K562 (cell line): ENCODE data around the gene PHB1. TPM values are rescaled to one million over a fixed set of nuclear protein-coding genes. Genes with fewer than 3 reads are reported as not detected.

Experiments used
- ATAC-seq: fragments of 200-7000 bp; cut with Tn5 transposase; 3 replicates; pipeline ENCODE4 v1.9.1; 2020; ENCODE audit warnings: moderate library complexity
- BruUV-seq: library from RNA; stranded (reverse); fragments of 400-500 nt; replicated peaks from 2 replicates; lab custom pipeline; 2021; lab: Mats Ljungman, UMichigan
- CTCF ChIA-PET: fragments of 300-600 bp; formaldehyde crosslinking; extraction: SDS; loops from one replicate; lab custom pipeline; 2021; ENCODE audit warnings: low intra/inter-chr PET ratio; lab: Yijun Ruan, JAX
- POLR2A ChIA-PET: fragments of 300-600, 350-650 bp; sonication (Branson Sonifier 250); formaldehyde crosslinking; extraction: SDS; loops from one replicate; lab custom pipeline; 2021; ENCODE audit warnings: antibody characterized with exemption, inconsistent platforms; lab: Yijun Ruan, JAX
- DNase-seq, 4 experiments: peaks; one replicate each; pipeline versions ENCODE4 v3.0.0 to v3.0.0-alpha.2; 2011 to 2018; ENCODE audit warnings: low spot score in 3 of 4, mixed read lengths in 3 of 4; ENCODE audit errors: extremely low read depth in 1 of 4
- FAIRE-seq: peaks from 2 replicates; lab custom pipeline; 2011; peaks lifted over from hg19 to GRCh38; lab: Jason Lieb, UNC
- H2AFZ ChIP-seq: 2 replicates; pipeline ENCODE4 v1.6.0; 2011; ENCODE audit warnings: low read depth, low read length, control low read depth, inconsistent platforms
- H3K27ac ChIP-seq: fragments of 200-600 bp; 3 replicates; pipeline ENCODE4 v1.8.0; 2011; ENCODE audit warnings: low read depth, mild to moderate bottlenecking, control low read depth, inconsistent platforms, low read length, moderate library complexity, mixed read lengths; ENCODE audit errors: extremely low read depth
- H3K27me3 ChIP-seq, 2 experiments: fragments of 300-600 bp in 1 of 2; 2 replicates in 1 of 2; 3 replicates in 1 of 2; pipeline versions ENCODE4 v1.6.0 to v1.8.0; 2011; ENCODE audit warnings: inconsistent platforms in 2 of 2, low read length in 2 of 2, mild to moderate bottlenecking in 1 of 2, mixed read lengths in 1 of 2, moderate library complexity in 1 of 2; ENCODE audit not compliant: control insufficient read depth in 2 of 2, insufficient read depth in 2 of 2
- H3K36me3 ChIP-seq: fragments of 300-600 bp; 3 replicates; pipeline ENCODE4 v1.8.0; 2011; ENCODE audit warnings: mild to moderate bottlenecking, low read length, inconsistent platforms; ENCODE audit not compliant: control insufficient read depth, insufficient read depth
- H3K4me1 ChIP-seq, 2 experiments: fragments of 200-600 bp in 1 of 2; replicated peaks in 1 of 2; 2 replicates in 1 of 2; 3 replicates in 1 of 2; pipeline versions ENCODE4 v1.5.1 to v1.8.0; 2011; ENCODE audit warnings: inconsistent platforms in 2 of 2, low read length in 2 of 2, mild to moderate bottlenecking in 1 of 2, mixed read lengths in 1 of 2, moderate library complexity in 1 of 2; ENCODE audit not compliant: control insufficient read depth in 2 of 2, insufficient read depth in 2 of 2
- H3K4me2 ChIP-seq: 2 replicates; pipeline ENCODE4 v1.6.1; 2011; ENCODE audit warnings: low read length, control low read depth, inconsistent platforms, mixed read lengths; ENCODE audit not compliant: insufficient read depth
- H3K4me3 ChIP-seq: fragments of 200-600 bp; sonication (generic), shearing (Covaris generic); 2 replicates; pipeline ENCODE4 v1.5.1; 2016; ENCODE audit warnings: control low read depth, inconsistent platforms
- H3K79me2 ChIP-seq: fragments of 200-600 bp; 3 replicates; pipeline ENCODE4 v1.8.0; 2011; ENCODE audit warnings: low read length, inconsistent platforms; ENCODE audit not compliant: control insufficient read depth, insufficient read depth
- H3K9ac ChIP-seq, 2 experiments: 2 replicates each; pipeline versions ENCODE4 v1.6.0 to v1.6.1; 2011; ENCODE audit warnings: low read depth in 2 of 2, low read length in 2 of 2, control low read depth in 1 of 2, inconsistent platforms in 1 of 2, mild to moderate bottlenecking in 1 of 2, mixed read lengths in 1 of 2; ENCODE audit not compliant: insufficient read depth in 1 of 2
- H3K9me1 ChIP-seq: one replicate; pipeline ENCODE4 v1.6.0; 2011; ENCODE audit warnings: inconsistent platforms, mild to moderate bottlenecking, low read length, moderate library complexity; ENCODE audit not compliant: control insufficient read depth, insufficient read depth
- H3K9me3 ChIP-seq: replicated peaks from 2 replicates; pipeline ENCODE4 v1.5.1; 2011; ENCODE audit warnings: low read depth, low read length, inconsistent platforms; ENCODE audit not compliant: control insufficient read depth, insufficient read depth
- H4K20me1 ChIP-seq: replicated peaks from 2 replicates; pipeline ENCODE4 v1.6.1; 2011; ENCODE audit warnings: low read length, inconsistent platforms, mixed read lengths; ENCODE audit not compliant: control insufficient read depth, insufficient read depth
- FOSL1 ChIP-seq: fragments of 200-800 bp; sonication (Bioruptor generic); conservative IDR thresholded peaks from 2 replicates; pipeline ENCODE4 v1.6.1; 2016; ENCODE audit warnings: missing genetic modification characterization, missing compliant biosample characterization
- HDAC1 ChIP-seq, 2 experiments: fragments of 450-650 bp; IDR thresholded peaks; 2 replicates each; pipeline ENCODE4 v1.6.1; 2016 to 2017; ENCODE audit warnings: inconsistent platforms in 1 of 2, mild to moderate bottlenecking in 1 of 2, moderate library complexity in 1 of 2
- NR2F6 ChIP-seq: fragments of 450-650 bp; formaldehyde crosslinking; IDR thresholded peaks from 2 replicates; pipeline ENCODE4 v1.4.0; 2020; ENCODE audit warnings: mild to moderate bottlenecking
- PHF8 ChIP-seq: fragments of 200-600 bp; sonication (generic); IDR thresholded peaks from 2 replicates; pipeline ENCODE4 v1.6.1; 2012; ENCODE audit warnings: mixed run types, mild to moderate bottlenecking, inconsistent platforms, low read length, moderate library complexity, borderline replicate concordance
- TCFL5 ChIP-seq: fragments of 250-450 bp; sonication (Bioruptor Pico); conservative IDR thresholded peaks from 2 replicates; pipeline ENCODE4 v1.6.1; 2021; ENCODE audit warnings: mild to moderate bottlenecking, moderate library complexity, matching md5 sums
- ZNF121 ChIP-seq: sonication (generic); formaldehyde crosslinking; conservative IDR thresholded peaks from 2 replicates; pipeline ENCODE4 v1.8.0; 2022; ENCODE audit warnings: missing genetic modification reagents
- WGBS: fragments of 100-300 bp; shearing (Covaris generic); methylation state at CpG from one replicate; pipeline ENCODE4 v1.1.6; 2016; ENCODE audit warnings: low coverage, mixed read lengths; ENCODE audit not compliant: insufficient coverage; ENCODE audit errors: missing lambda C conversion rate; 5-methylcytosine and 5-hydroxymethylcytosine counted together
- in situ Hi-C: fragments of 300-500 bp; cut with MboI; formaldehyde crosslinking; loops from 4 replicates; pipeline ENCODE4 v1.15.0; 2018; ENCODE audit warnings: inconsistent platforms, mixed read lengths
- intact Hi-C: fragments of 100-400 bp; cut with micrococcal nuclease; formaldehyde crosslinking; loops from 2 replicates; pipeline ENCODE4 v1.14.2; 2022
- polyA plus RNA-seq, 8 experiments: library from polyadenylated mRNA; depleted of rRNA in 4 of 8; stranded (reverse) in 5 of 8; unstranded in 3 of 8; fragments of >200 nt; fragmentation: Nextera tagmentation in 2 of 8; fragmentation: Illumina TruSeq in 1 of 8; extraction: Ambion mirVana in 2 of 8; extraction: Trizol in 1 of 8; gene quantifications; 2 replicates each; pipeline versions ENCODE4 v1.2.1 to v1.2.3, GENCODE V29; 2011 to 2014; ENCODE audit warnings: inconsistent platforms in 1 of 8, missing spikeins in 1 of 8
- total RNA-seq, 7 experiments: library from RNA; depleted of rRNA in 6 of 7; stranded (reverse); fragments of >200 nt in 6 of 7; fragmentation: Illumina TruSeq in 2 of 7; extraction: Trizol in 2 of 7; gene quantifications; 2 replicates each; pipeline versions ENCODE4 v1.2.1 to v1.2.3, GENCODE V29; 2011 to 2021; ENCODE audit warnings: low replicate concordance in 1 of 7
- TF ChIP-seq, protein P1 (sequence below), 2 experiments: fragments of 450-650 bp; conservative IDR thresholded peaks; 2 replicates each; pipeline ENCODE4 v1.6.1; 2017; ENCODE audit warnings: mild to moderate bottlenecking in 2 of 2, moderate library complexity in 2 of 2

Gene PHB1
- total and polyA plus RNA-seq, 9 of the 15 experiments (the other 6 are each of a cell fraction or from before 2014, with no cell fraction given), result 191 to 818 (median 349) TPM

DNA sequence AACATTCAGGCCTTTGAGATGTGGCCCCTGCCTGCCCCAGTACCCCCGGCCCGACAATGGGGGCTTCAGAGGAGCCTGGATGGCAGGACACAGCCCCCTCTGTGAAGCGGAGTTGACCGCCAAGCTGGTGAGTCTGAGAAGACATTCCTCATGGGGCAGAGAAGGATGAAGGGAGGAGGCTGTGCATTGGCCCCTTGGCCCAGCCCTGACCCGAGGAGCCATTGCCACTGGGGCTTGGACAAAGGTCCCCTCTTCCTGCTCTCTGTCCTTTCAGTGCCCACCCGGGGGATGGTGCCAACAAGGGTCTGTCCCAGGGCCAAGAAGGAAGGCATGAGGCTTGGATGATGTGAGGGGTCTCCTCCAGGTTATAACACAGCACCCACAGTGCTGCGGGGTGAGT lies 30.9 kb upstream of the PHB1 start:
- Histone ChIP-seq H3K27ac (no peak overlapping the region), H4K20me1 (no peaks in the 10 kb centered on the region; the same call in 1 of the 2 replicates), H3K9me3 (no peaks in the 10 kb centered on the region), H3K4me1 (no peaks in the 10 kb centered on the region; a peak in 2 of 5 replicates), H3K4me3 (no peak overlapping the region), H3K9me1 (no peaks in the 10 kb centered on the region), H3K4me2 (no peak overlapping the region), H3K36me3 (no peaks in the 10 kb centered on the region), H2AFZ (no peak overlapping the region), H3K79me2 (no peaks in the 10 kb centered on the region), H3K9ac (peak overlapping the region in 1 of 2 experiments; percentile 35; a peak in 2 of 4 replicates), H3K27me3 (peaks cover 23 to 58% of the 10 kb centered on the region in 2 experiments; a peak in 4 of 5 replicates)
- TF ChIP-seq PHF8, result 0 out of 2 replicates have a peak, but pooled peaks have one; percentile 9
- TF ChIP-seq, protein P1, sequence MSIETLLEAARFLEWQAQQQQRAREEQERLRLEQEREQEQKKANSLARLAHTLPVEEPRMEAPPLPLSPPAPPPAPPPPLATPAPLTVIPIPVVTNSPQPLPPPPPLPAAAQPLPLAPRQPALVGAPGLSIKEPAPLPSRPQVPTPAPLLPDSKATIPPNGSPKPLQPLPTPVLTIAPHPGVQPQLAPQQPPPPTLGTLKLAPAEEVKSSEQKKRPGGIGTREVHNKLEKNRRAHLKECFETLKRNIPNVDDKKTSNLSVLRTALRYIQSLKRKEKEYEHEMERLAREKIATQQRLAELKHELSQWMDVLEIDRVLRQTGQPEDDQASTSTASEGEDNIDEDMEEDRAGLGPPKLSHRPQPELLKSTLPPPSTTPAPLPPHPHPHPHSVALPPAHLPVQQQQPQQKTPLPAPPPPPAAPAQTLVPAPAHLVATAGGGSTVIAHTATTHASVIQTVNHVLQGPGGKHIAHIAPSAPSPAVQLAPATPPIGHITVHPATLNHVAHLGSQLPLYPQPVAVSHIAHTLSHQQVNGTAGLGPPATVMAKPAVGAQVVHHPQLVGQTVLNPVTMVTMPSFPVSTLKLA (conservative IDR thresholded peaks at IDR 0.05), result no peak
- ATAC-seq (no peak), DNase-seq (no peak), FAIRE-seq (no peak)
- no TSS peak for BruUV-seq
- CTCF ChIA-PET, result no interaction called here
- intact Hi-C loops, result no loop called here
- POLR2A ChIA-PET, result no interaction called here
- in situ Hi-C loops, result no loop called here
- WGBS, result 1% methylated on average over 7 of the region's 7 CpGs

DNA sequence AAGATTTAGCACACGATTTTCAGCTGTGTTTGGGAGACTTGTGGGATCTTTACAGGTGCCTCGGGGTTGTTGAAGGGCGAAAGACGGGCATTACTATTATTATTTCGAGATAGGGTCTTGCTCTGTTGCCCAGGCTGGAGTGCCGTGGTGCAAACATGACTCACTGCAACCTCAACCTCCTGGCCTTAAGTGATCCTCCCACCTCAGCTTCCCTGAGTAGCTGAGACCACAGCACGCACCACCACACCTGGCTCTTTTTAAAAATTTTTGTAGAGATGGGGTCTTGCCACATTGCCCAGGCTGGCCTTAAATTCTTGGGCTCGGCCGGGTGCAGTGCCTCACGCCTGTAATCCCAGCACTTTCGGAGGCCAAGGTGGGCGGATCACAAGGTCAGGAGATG lies 29.7 kb upstream of the PHB1 start:
- no peak overlapping the region for H3K27ac ChIP-seq
- peaks cover 4% of the 10 kb centered on the region; the same call in 1 of the 2 replicates for H4K20me1 ChIP-seq
- ATAC-seq (no peak), FAIRE-seq (no peak), DNase-seq (no peak)
- H3K9me3 ChIP-seq, result no peaks in the 10 kb centered on the region
- no peaks in the 10 kb centered on the region for H3K9me1 ChIP-seq
- TF ChIP-seq TCFL5 (CRISPR knock-in tag), result no peak
- TF ChIP-seq FOSL1, result 0 out of 2 replicates have a peak, but pooled peaks have one; percentile 8
- peak; percentile 92 for TF ChIP-seq ZNF121 (CRISPR knock-in tag)
- no peak for TF ChIP-seq NR2F6
- no peak for TF ChIP-seq HDAC1 (IDR thresholded peaks at IDR 0.05)
- H2AFZ ChIP-seq, result no peak overlapping the region
- ChIA-PET CTCF (no interaction called here), POLR2A (no interaction called here)
- intact Hi-C loops, result no loop called here
- peaks cover 28 to 70% of the 10 kb centered on the region in 2 experiments; a peak in 4 of 5 replicates for H3K27me3 ChIP-seq
- no peak overlapping the region for H3K4me2 ChIP-seq
- no peaks in the 10 kb centered on the region; a peak in 2 of 5 replicates for H3K4me1 ChIP-seq
- no TSS peak for BruUV-seq
- H3K9ac ChIP-seq, result no peak overlapping the region
- no peaks in the 10 kb centered on the region for H3K36me3 ChIP-seq
- no peaks in the 10 kb centered on the region for H3K79me2 ChIP-seq
- in situ Hi-C loops, result no loop called here
- 3% methylated on average over 10 of the region's 12 CpGs for WGBS
- no peak overlapping the region for H3K4me3 ChIP-seq
